Common myeloid progenitor, CD34-positive (primary cell): ENCODE data around the gene MYL11.

Experiments used
- CTCF ChIA-PET: fragments of 350-600 bp; sonication (Branson Sonifier 250); formaldehyde crosslinking; loops from one replicate; lab custom pipeline; 2021; ENCODE audit warnings: antibody characterized with exemption; lab: Charles Lee
- POLR2A ChIA-PET: fragments of 350-600 bp; sonication (Branson Sonifier 250); formaldehyde crosslinking; loops from one replicate; lab custom pipeline; 2021; ENCODE audit warnings: antibody characterized with exemption; lab: Charles Lee
- DNase-seq, 3 donors: peaks; one replicate each; pipeline versions ENCODE4 v3.0.0 to v3.0.0-alpha.2; 2013
- H3K27ac ChIP-seq, 2 experiments: 1 replicate in 1 of 2; 2 replicates in 1 of 2; pipeline ENCODE4 v1.7.0; 2013; ENCODE audit warnings: inconsistent platforms in 2 of 2, low read length in 2 of 2, mild to moderate bottlenecking in 2 of 2, low read depth in 1 of 2, moderate library complexity in 1 of 2; ENCODE audit not compliant: severe bottlenecking in 2 of 2, insufficient read depth in 1 of 2, poor library complexity in 1 of 2
- H3K27me3 ChIP-seq, 5 experiments: replicated peaks in 2 of 5; 1 replicate in 3 of 5; 2 replicates in 2 of 5; pipeline versions ENCODE4 v1.6.1 to v1.7.0; 2013; ENCODE audit warnings: low read length in 4 of 5, mild to moderate bottlenecking in 2 of 5, moderate library complexity in 2 of 5, inconsistent platforms in 1 of 5; ENCODE audit not compliant: insufficient read depth in 5 of 5, control insufficient read depth in 4 of 5
- H3K36me3 ChIP-seq, 4 experiments: 1 replicate in 2 of 4; 2 replicates in 2 of 4; pipeline versions ENCODE4 v1.6.1 to v1.7.0; 2013; ENCODE audit warnings: low read length in 3 of 4, control low read depth in 1 of 4, mild to moderate bottlenecking in 1 of 4; ENCODE audit not compliant: control insufficient read depth in 4 of 4, insufficient read depth in 4 of 4
- H3K4me1 ChIP-seq, 4 experiments: 1 replicate in 3 of 4; 2 replicates in 1 of 4; pipeline versions ENCODE4 v1.6.1 to v1.7.1; 2013; ENCODE audit warnings: low read length in 3 of 4, mild to moderate bottlenecking in 3 of 4, control low read depth in 1 of 4, inconsistent platforms in 1 of 4, moderate library complexity in 1 of 4; ENCODE audit not compliant: control insufficient read depth in 4 of 4, insufficient read depth in 4 of 4; ENCODE audit errors: control extremely low read depth in 1 of 4
- H3K4me3 ChIP-seq, 7 experiments: 1 replicate in 4 of 7; 2 replicates in 3 of 7; pipeline versions ENCODE4 v1.5.1 to v1.7.0; 2013; ENCODE audit warnings: mild to moderate bottlenecking in 7 of 7, low read length in 6 of 7, moderate library complexity in 6 of 7, inconsistent platforms in 2 of 7, low read depth in 2 of 7, control low read depth in 1 of 7; ENCODE audit not compliant: insufficient read depth in 4 of 7, control insufficient read depth in 1 of 7; ENCODE audit errors: extremely low read depth in 1 of 7
- H3K9me3 ChIP-seq, 5 experiments: 1 replicate in 4 of 5; 2 replicates in 1 of 5; pipeline versions ENCODE4 v1.6.1 to v1.7.1; 2013; ENCODE audit warnings: low read length in 4 of 5, mild to moderate bottlenecking in 2 of 5, inconsistent platforms in 1 of 5, low read depth in 1 of 5, moderate library complexity in 1 of 5; ENCODE audit not compliant: control insufficient read depth in 4 of 5, insufficient read depth in 2 of 5; ENCODE audit errors: control extremely low read depth in 1 of 5
- WGBS: methylation state at CpG from one replicate; pipeline ENCODE4 v1.1.5; 2013; ENCODE audit not compliant: insufficient coverage; 5-methylcytosine and 5-hydroxymethylcytosine counted together

The MYL11 gene

GRCh38 chr16:30357715-30358576, 16.7 kb upstream of the MYL11 start:
- CTCF ChIA-PET, result interaction anchor here (1.2 to 4.8 kb wide), 4 partner anchors 9 to 51 kb away, joined by 3 to 18 read pairs (median 6); no protein-coding TSS in a partner anchor
- no peaks in the 10 kb centered on the region for H3K9me3 ChIP-seq
- POLR2A ChIA-PET, result no interaction called here
- H3K36me3 ChIP-seq, result peaks cover 0 to 64% (median 35%) of the 10 kb centered on the region in 4 experiments
- no peak for DNase-seq
- peaks cover 0 to 27% (median 24%) of the 10 kb centered on the region in 4 experiments for H3K4me1 ChIP-seq
- no peak overlapping the region for H3K4me3 ChIP-seq
- no peaks in the 10 kb centered on the region for H3K27me3 ChIP-seq
- 96% methylated on average over 31 of the region's 37 CpGs for WGBS
- H3K27ac ChIP-seq, result no peak overlapping the region

DNA sequence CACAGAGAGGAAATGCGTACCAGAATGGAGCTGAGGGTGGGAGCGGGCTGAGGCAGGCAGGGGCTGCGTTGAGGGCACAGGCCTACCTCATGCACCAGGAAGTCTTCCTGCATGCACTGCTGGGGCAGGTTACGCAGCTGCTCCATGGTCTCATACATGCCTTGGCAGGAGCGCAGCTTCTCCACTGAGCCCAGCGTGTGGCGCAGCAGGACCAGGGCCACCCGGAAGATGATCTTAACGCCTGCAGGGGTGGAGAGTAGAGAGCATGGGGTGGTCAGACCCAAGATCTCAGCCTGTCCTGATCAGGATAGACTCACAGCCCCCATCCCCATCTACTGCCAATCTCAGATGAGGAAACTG, 16.0 kb upstream of the MYL11 start:
- ChIA-PET POLR2A (no interaction called here), CTCF (interaction anchor here (1.2 to 4.8 kb wide), 5 partner anchors 9 to 543 kb away, joined by 3 to 18 read pairs (median 4); partner anchors contain the start of gene PAGR1)
- H3K36me3 ChIP-seq, result peaks cover 0 to 64% (median 36%) of the 10 kb centered on the region in 4 experiments
- H3K9me3 ChIP-seq, result no peaks in the 10 kb centered on the region
- H3K27me3 ChIP-seq, result no peaks in the 10 kb centered on the region
- no peak overlapping the region for H3K4me3 ChIP-seq
- no peak overlapping the region for H3K27ac ChIP-seq
- peaks cover 0 to 27% (median 24%) of the 10 kb centered on the region in 4 experiments for H3K4me1 ChIP-seq
- 100% methylated on average over 4 of the region's 9 CpGs for whole genome bisulfite sequencing
- no peak for DNase-seq

GRCh38 chr16:30358990-30359870, 15.4 kb upstream of the MYL11 start:
- Histone ChIP-seq H3K4me1 (peaks cover 0 to 24% (median 21%) of the 10 kb centered on the region in 4 experiments), H3K27ac (no peak overlapping the region), H3K27me3 (no peaks in the 10 kb centered on the region), H3K36me3 (peaks cover 0 to 65% (median 35%) of the 10 kb centered on the region in 4 experiments), H3K9me3 (no peaks in the 10 kb centered on the region), H3K4me3 (no peak overlapping the region)
- ChIA-PET POLR2A (no interaction called here), CTCF (interaction anchor here (1.2 to 4.8 kb wide), 6 partner anchors 8 to 543 kb away, joined by 3 to 18 read pairs (median 6); partner anchors contain the start of gene PAGR1)
- no peak for DNase-seq
- 98% methylated on average over 27 of the region's 28 CpGs for WGBS

- ChIA-PET CTCF (interaction anchor here (1.2 to 4.8 kb wide), 4 partner anchors 9 to 544 kb away, joined by 4 to 18 read pairs (median 8); partner anchors contain the start of gene PAGR1), POLR2A (no interaction called here)
- peaks cover 0 to 71% (median 40%) of the 10 kb centered on the region in 4 experiments for H3K36me3 ChIP-seq
- 97% methylated on average over 6 of the region's 6 CpGs for WGBS
- no peak overlapping the region for H3K27ac ChIP-seq
- H3K9me3 ChIP-seq, result no peaks in the 10 kb centered on the region
- H3K4me3 ChIP-seq, result no peak overlapping the region
- H3K4me1 ChIP-seq, result peaks cover 0 to 21% (median 16%) of the 10 kb centered on the region in 4 experiments
- no peak for DNase-seq
- no peaks in the 10 kb centered on the region for H3K27me3 ChIP-seq
Observed at GRCh38 chr16:30359871-30360170, 14.8 kb upstream of the MYL11 start.

GRCh38 chr16:30361180-30361579, 13.4 kb upstream of the MYL11 start:
- DNase-seq, result no peak
- Histone ChIP-seq H3K9me3 (no peaks in the 10 kb centered on the region), H3K4me3 (no peak overlapping the region), H3K27ac (no peak overlapping the region), H3K4me1 (peaks cover 0 to 12% (median 8%) of the 10 kb centered on the region in 4 experiments), H3K27me3 (no peaks in the 10 kb centered on the region), H3K36me3 (peaks cover 0 to 82% (median 46%) of the 10 kb centered on the region in 4 experiments)
- POLR2A ChIA-PET, result no interaction called here
- CTCF ChIA-PET, result interaction anchor here (4.8 kb wide), 1 partner anchor 48 kb away, joined by 18 read pairs; no protein-coding TSS in a partner anchor
- WGBS, result 98% methylated on average over 6 of the region's 7 CpGs

GRCh38 chr16:30365200-30365599, 9.4 kb upstream of the MYL11 start:
- WGBS, result 88% methylated on average over 9 of the region's 10 CpGs
- H3K27ac ChIP-seq, result no peak overlapping the region
- H3K36me3 ChIP-seq, result peaks cover 0 to 49% (median 30%) of the 10 kb centered on the region in 4 experiments
- H3K4me3 ChIP-seq, result no peak overlapping the region
- H3K4me1 ChIP-seq, result peaks cover 10 to 28% (median 25%) of the 10 kb centered on the region in 4 experiments
- ChIA-PET POLR2A (no interaction called here), CTCF (interaction anchor here (0.8 to 2.4 kb wide), 5 partner anchors 8 to 250 kb away, joined by 3 to 10 read pairs (median 4); partner anchors contain the start of genes CD2BP2 and ZNF48)
- DNase-seq, result no peak
- H3K9me3 ChIP-seq, result no peaks in the 10 kb centered on the region
- no peaks in the 10 kb centered on the region for H3K27me3 ChIP-seq
